ENCODE results near the gene CCL23.
"Not testable (repeated sequence)": the region's sequence is repeated elsewhere in the genome, so short reads cannot be mapped to it uniquely, and the experiment has no call there.

The CCL23 gene

GRCh38 chr17:36001862-36002603, 15.7 kb downstream of the CCL23 start:
- no peak for DNase-seq

DNA sequence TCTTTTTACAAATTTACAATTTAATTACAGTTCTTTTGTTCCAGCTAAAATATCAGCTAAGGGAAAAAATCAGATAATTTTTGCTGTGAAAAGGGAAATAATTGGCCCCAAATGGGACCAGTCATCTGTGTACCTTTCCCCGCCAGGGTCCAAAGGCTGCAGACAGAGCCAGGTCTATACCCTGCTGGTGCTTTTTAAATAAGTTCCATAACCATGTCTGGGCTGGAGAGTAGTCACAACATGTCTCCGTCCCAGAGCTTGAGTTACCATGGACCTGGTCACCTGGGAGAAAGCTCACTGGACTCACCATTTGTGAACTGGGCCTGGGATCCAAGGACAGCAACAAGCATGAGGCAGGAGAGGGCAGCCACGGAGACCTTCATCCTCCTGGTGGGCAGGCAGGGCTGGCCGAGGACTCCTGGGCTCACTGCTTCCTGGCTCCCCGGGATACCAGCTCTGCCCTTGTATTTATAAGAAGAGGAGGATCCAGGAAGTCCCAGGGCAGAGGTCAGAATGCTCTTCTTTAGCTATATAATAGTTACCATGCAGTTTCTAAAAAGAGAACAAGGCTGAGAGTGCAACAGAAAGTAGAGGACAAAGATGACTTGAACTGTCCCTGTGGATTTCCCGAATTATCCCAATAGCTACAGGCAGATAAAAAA, 16.5 kb downstream of the CCL23 start, which contains the start of gene CCL15:
Gene CCL15 (minus strand): TSS at position 444 of the 662 bp plus-strand sequence. CDS start 61 bp downstream, at position 383.
- DNase-seq, result no peak

- no peak for DNase-seq
Measured at GRCh38 chr17:36000732-36001109, 17.1 kb downstream of the CCL23 start.

DNA sequence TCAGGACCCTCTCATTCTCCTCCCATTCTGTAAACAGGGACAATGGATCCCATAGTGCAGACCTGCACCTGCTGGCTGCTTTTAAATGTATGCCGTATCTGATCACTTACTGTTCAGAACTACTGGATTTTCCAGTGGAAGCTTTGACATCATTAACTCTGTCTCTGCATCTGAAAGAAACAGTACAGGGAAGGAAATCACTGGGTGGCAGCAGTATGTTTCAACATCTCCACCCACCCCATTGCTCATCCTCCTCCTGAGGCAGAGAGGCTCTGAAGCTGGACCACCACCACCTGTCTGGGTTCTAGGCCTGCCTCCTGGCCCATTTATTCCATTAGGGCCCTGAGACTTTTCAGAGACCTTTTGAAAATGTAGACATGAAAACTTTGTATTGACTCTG, 19.0 kb downstream of the CCL23 start:
- DNase-seq, result no peak

DNA sequence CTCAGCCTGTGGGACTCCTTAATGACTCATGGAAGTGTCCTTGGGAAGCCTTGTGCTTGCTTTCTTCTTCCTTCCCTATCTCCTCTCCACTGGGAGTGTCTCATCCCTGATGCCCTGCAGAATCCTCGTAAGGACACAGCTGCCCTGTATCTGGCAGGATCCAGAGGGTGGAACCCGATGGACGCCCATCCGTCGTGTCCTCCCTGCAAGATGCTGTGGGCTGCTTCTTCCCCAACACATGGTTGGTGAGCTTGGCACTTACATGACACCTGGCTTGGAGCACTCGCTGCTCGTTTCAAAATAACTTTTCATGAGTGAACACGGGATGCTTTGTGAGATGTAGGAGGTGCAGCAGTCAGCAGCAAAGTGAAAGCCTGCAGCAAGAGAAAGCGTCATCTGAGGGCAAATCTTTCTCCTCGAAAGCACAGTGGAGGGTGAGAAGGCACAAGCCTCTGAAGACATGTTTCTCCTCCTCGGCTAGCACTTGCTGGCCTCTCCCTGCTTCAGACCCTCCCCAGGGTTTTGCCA, 19.7 kb downstream of the CCL23 start:
- DNase-seq, result no peak

GRCh38 chr17:35995346-35995745, 22.4 kb downstream of the CCL23 start:
- DNase-seq, result not testable (repeated sequence)

DNA sequence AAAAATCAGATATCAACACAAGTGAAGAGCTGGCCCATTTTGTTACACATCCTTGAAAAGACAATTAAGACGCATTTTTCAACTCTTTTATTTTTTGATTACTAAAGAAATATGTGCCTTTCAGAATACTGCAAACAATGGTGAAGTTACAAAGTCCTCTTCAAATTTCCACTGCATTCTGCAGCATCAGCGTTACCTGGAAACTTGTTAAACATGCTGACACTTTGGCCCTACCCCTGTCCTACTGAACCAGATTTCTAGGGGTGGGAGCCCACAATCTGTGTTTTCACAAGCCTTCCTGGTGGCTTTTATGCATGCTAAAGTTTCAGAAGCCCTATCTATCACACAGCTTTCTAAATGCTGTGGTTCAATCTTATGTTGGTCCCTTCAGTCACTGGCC, 26.7 kb downstream of the CCL23 start:
- no peak for DNase-seq

DNA sequence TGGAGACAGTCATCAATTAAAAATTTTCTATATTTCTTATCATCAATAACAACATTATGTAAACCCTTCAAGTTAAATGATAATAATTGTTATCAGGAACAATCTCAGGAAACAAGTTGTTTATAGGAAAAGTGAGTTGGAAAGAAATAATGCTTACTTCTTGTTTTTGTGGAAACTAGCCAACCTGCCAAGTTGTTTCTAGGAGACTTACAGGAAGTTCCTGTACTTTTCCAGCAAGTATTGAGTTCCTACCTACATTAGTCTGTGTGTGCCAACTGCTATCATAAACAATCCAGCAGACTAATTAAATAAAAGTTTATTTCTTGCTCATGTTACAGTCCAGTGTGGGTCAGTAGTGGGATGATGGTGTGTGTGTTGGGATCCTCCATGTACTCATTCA, 29.6 kb downstream of the CCL23 start:
- DNase-seq, result no peak

- DNase-seq, result no peak
Measured at GRCh38 chr17:35986643-35987042, 31.1 kb downstream of the CCL23 start, which contains the start of gene CCL14. Gene CCL14 (minus strand): TSS chr17:35986729. CDS start chr17:35986649, 80 bp downstream.

DNA sequence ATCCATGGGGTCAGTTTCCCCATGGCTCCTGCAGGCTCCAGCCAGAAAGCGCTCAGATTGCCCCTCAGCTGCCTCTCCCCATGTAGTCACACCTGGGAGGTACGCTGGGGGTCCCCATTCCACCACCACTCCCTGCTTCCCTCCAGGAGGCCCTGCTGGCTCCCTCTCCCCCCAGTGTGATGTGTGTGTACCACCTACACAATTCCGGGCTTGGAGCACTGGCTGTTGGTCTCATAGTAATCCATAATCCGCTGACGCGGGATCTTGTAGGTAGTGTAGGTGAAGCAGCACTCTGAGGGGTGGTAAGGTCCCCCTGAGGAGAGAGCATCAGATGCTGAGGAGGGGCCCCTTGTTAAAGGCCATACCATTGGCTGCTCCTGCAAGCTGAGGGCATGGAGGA, 33.6 kb downstream of the CCL23 start:
- no peak for DNase-seq

GRCh38 chr17:35982409-35983191, 35.2 kb downstream of the CCL23 start:
- DNase-seq, result no peak

GRCh38 chr17:35981908-35982330, 35.9 kb downstream of the CCL23 start:
- no peak for DNase-seq

- no peak for DNase-seq
Measured at GRCh38 chr17:35981246-35981645, 36.5 kb downstream of the CCL23 start, which contains the start of gene CCL16. Gene CCL16 (minus strand): TSS chr17:35981497. CDS start chr17:35981420, 77 bp downstream.

DNA sequence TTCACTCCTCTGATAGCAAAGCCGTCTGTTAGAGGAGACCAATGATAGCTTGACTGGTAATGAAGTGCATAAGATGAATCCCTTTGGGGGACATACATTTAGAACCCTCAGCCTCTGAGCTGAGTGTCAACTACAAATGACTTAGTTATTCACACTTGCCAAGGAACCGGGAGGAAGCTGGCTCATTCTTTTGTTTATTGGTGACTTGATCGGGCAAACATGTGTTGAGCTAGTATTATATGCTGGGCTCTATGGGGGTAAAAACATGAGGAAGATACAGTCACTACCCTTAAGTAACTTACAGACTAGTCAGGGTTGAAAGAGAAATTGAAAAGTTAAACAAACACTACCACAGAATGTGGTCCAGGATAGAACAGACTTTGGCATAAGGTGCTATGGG, 39.4 kb downstream of the CCL23 start:
- no peak for DNase-seq

DNA sequence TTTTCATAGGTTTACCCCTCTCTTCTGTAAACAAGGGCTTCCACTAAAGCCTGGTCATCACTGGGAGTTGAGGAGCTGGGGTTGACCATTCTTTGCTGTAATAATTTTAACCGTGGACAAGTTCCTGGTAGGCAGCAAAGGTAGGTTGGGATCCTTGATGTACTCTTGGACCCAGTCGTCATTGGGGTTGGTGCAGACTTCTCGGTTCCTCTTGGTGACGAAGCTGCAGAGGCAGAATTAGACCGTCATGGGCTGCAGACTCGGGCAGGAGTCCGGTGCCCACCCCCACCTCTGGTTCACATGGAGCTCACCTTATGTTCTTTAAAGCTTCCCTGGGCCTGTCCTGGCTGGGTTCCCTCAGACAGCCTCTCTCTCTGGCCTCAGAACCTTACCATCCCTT, 40.3 kb downstream of the CCL23 start:
- DNase-seq, result no peak

DNA sequence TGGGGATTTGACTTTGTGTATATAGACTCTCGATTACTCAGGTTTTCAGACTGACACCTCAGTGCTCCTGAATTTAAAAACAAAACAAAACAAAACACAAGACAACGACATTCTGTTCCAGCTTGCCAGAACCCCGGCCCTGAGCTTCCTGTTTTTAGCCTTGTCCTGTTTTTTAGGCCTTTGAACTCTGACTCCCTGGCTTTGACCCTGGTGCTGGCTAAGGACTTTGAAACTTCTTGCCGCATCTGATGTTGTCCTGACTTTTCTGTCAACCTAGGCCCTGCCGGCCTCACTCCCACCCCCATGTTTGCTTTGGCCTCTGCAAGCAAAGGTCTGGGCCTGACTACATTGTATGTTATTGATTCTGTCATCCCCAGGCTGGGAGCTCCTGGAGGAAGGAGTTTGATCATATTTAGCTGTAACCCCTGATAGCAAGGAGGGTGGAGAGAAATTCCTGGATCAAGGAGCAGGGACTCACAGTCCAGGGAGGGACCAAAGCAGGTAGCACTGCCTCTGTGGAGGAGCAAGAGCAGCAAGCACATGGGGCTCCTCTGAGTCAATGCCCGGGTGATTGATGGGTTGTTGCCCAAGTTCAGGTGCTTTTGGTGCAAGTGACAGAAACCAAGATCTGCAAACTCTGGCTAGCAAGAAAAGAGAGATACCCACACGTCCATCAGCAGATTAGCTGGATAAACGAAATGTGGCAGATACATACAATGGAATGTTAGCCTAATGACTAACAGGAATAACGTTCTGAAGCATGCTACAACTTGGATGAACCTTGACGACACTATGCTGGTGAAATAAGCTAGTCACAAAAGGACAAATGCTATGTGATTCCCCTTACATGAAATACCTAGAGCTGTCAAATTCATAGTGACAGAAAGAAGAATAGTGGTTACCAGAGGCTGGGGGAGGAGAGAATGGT, 44.2 kb downstream of the CCL23 start:
- no peak for DNase-seq

- DNase-seq, result no peak
Measured at GRCh38 chr17:35972945-35973332, 44.8 kb downstream of the CCL23 start.

GRCh38 chr17:35972535-35972934, 45.2 kb downstream of the CCL23 start:
- no peak for DNase-seq

- DNase-seq, result no peak
Measured at GRCh38 chr17:35972066-35972465, 45.7 kb downstream of the CCL23 start.

GRCh38 chr17:35969558-35970380, 48.0 kb downstream of the CCL23 start:
- peak; percentile 34 for DNase-seq

GRCh38 chr17:35968520-35969054, 49.2 kb downstream of the CCL23 start:
- no peak for DNase-seq
